Adrenal gland (tissue), 5 donors: ENCODE measurements around the gene DLEU7.

Source experiments
- POLR2A ChIP-seq, 2 donors: fragments of 450-650 bp; IDR thresholded peaks; one replicate each; pipeline ENCODE4 v1.6.1; 2017; ENCODE audit warnings: antibody characterized with exemption in 2 of 2, mild to moderate bottlenecking in 2 of 2, moderate library complexity in 1 of 2
- TF ChIP-seq, protein P1 (sequence below), 6 experiments: fragments of 450-650 bp in 4 of 6; fragments of 200-600 bp in 2 of 6; sonication (generic) in 1 of 6; IDR thresholded peaks; 1 replicate in 5 of 6; 2 replicates in 1 of 6; pipeline versions ENCODE4 v1.5.1 to v1.8.0; 2016 to 2021; ENCODE audit warnings: antibody characterized with exemption in 6 of 6, mild to moderate bottlenecking in 2 of 6, moderate library complexity in 1 of 6
- donor health status: DM: no; HTN: no; CAD: no.

GRCh38 chr13:50873991-50874390 lies 30.5 kb upstream of the DLEU7 start:
- TF ChIP-seq, protein P1, sequence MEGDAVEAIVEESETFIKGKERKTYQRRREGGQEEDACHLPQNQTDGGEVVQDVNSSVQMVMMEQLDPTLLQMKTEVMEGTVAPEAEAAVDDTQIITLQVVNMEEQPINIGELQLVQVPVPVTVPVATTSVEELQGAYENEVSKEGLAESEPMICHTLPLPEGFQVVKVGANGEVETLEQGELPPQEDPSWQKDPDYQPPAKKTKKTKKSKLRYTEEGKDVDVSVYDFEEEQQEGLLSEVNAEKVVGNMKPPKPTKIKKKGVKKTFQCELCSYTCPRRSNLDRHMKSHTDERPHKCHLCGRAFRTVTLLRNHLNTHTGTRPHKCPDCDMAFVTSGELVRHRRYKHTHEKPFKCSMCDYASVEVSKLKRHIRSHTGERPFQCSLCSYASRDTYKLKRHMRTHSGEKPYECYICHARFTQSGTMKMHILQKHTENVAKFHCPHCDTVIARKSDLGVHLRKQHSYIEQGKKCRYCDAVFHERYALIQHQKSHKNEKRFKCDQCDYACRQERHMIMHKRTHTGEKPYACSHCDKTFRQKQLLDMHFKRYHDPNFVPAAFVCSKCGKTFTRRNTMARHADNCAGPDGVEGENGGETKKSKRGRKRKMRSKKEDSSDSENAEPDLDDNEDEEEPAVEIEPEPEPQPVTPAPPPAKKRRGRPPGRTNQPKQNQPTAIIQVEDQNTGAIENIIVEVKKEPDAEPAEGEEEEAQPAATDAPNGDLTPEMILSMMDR (IDR thresholded peaks at IDR 0.05), result no peak
- no peak for TF ChIP-seq POLR2A (IDR thresholded peaks at IDR 0.05)
